SW 1271 (cell line): Measurements from ENCODE around the gene ATP6V0A1.
"Not testable (repeated sequence)": the region's sequence is repeated elsewhere in the genome, so short reads cannot be mapped to it uniquely, and the experiment has no call there.

ENCODE experiments used
- DNase-seq, 2 experiments: peaks; one replicate each; lab custom pipeline; 2025; lab: John Stamatoyannopoulos, UW

Gene ATP6V0A1

GRCh38 chr17:42436391-42436790 lies 22.3 kb upstream of the ATP6V0A1 start:
- no peak for DNase-seq

GRCh38 chr17:42438600-42439567 lies 19.8 kb upstream of the ATP6V0A1 start:
- DNase-seq = peak in 1 of 2 experiments; percentile 32

GRCh38 chr17:42441371-42442195 lies 17.1 kb upstream of the ATP6V0A1 start:
- no peak for DNase-seq

- no peak for DNase-seq
Measured at GRCh38 chr17:42442196-42442565, 16.5 kb upstream of the ATP6V0A1 start.

- not testable (repeated sequence) for DNase-seq
Measured at GRCh38 chr17:42449176-42449575, 9.5 kb upstream of the ATP6V0A1 start.

- not testable (repeated sequence) for DNase-seq
Measured at GRCh38 chr17:42449838-42450237, 8.8 kb upstream of the ATP6V0A1 start.

GRCh38 chr17:42451270-42451669 lies 7.4 kb upstream of the ATP6V0A1 start:
- not testable (repeated sequence) for DNase-seq

GRCh38 chr17:42453439-42453838 lies 5.2 kb upstream of the ATP6V0A1 start:
- no peak for DNase-seq

GRCh38 chr17:42454987-42455386 lies 3.7 kb upstream of the ATP6V0A1 start:
- DNase-seq = not testable (repeated sequence)

GRCh38 chr17:42456223-42457106 lies 2.2 kb upstream of the ATP6V0A1 start:
- peak in 1 of 2 experiments; percentile 60 for DNase-seq

GRCh38 chr17:42457107-42457792 lies 1.4 kb upstream of the ATP6V0A1 start:
- DNase-seq = no peak

GRCh38 chr17:42459256-42459800 lies 650 bp downstream of the ATP6V0A1 start:
- peak; percentile 22 to 61 for DNase-seq

- peak in 1 of 2 experiments; percentile 20 for DNase-seq
Measured at GRCh38 chr17:42459801-42460281, 1.2 kb downstream of the ATP6V0A1 start.

- no peak for DNase-seq
Measured at GRCh38 chr17:42460371-42460770, 1.7 kb downstream of the ATP6V0A1 start.

GRCh38 chr17:42463976-42464400 lies 5.3 kb downstream of the ATP6V0A1 start:
- DNase-seq = no peak

- DNase-seq = no peak
Measured at GRCh38 chr17:42467889-42468288, 9.2 kb downstream of the ATP6V0A1 start.

- no peak for DNase-seq
Measured at GRCh38 chr17:42472709-42473521, 14.2 kb downstream of the ATP6V0A1 start.

GRCh38 chr17:42474276-42474675 lies 15.6 kb downstream of the ATP6V0A1 start:
- DNase-seq = no peak

GRCh38 chr17:42475121-42475520 lies 16.4 kb downstream of the ATP6V0A1 start:
- DNase-seq = no peak

- DNase-seq = no peak
Measured at GRCh38 chr17:42475835-42476234, 17.2 kb downstream of the ATP6V0A1 start.
